Testis (tissue), 3 donors: ENCODE measurements around the gene SLC25A26. TPM values are rescaled to one million over a fixed set of nuclear protein-coding genes. Genes with fewer than 3 reads are reported as not detected.
A peak's percentile ranks its signal among the peaks of the same experiment; 100 is the strongest.

ENCODE experiments used
- DNase-seq: peaks from one replicate; pipeline ENCODE4 v3.0.0-alpha.2; 2019
- H3K27ac ChIP-seq, 2 donors: fragments of 200-600 bp; sonication (generic); one replicate each; pipeline ENCODE4 v1.5.1; 2019
- H3K27me3 ChIP-seq: fragments of 200-600 bp; sonication (generic); one replicate; pipeline ENCODE4 v1.5.1; 2019
- H3K36me3 ChIP-seq: fragments of 200-600 bp; sonication (generic); one replicate; pipeline ENCODE4 v1.5.1; 2017; ENCODE audit warnings: low read depth; ENCODE audit errors: missing control alignments
- H3K4me1 ChIP-seq: fragments of 200-600 bp; sonication (generic); one replicate; pipeline ENCODE4 v1.5.1; 2019
- H3K4me3 ChIP-seq, 2 donors: fragments of 200-600 bp; sonication (generic); one replicate each; pipeline ENCODE4 v1.5.1; 2017 to 2019
- H3K9me3 ChIP-seq: fragments of 200-600 bp; sonication (generic); one replicate; pipeline ENCODE4 v1.5.1; 2017
- POLR2A ChIP-seq: fragments of 450-650 bp; IDR thresholded peaks from one replicate; pipeline ENCODE4 v1.6.1; 2017; ENCODE audit warnings: antibody characterized with exemption, mild to moderate bottlenecking, moderate library complexity
- WGBS, 2 donors: methylation state at CpG; one replicate each; pipeline ENCODE4 v1.1.5; 2018; 5-methylcytosine and 5-hydroxymethylcytosine counted together
- intact Hi-C: fragments of 100-400 bp; cut with DNase I; formaldehyde crosslinking; loops from one replicate; pipeline ENCODE4 v1.15.1; 2023; ENCODE audit warnings: low total_unique reads
- polyA plus RNA-seq: library from polyadenylated mRNA; stranded (reverse); fragments of 350-450 nt; fragmentation: Illumina TruSeq; extraction: RNeasy Lipid Tissue Mini Kit (QIAGEN cat#74804); gene quantifications from one replicate; pipeline ENCODE4 v1.2.3, GENCODE V29; 2014; ENCODE audit warnings: low read depth, low replicate concordance; ENCODE audit not compliant: insufficient read depth
- total RNA-seq, 2 donors: library from RNA; depleted of rRNA; stranded (reverse); fragments of >200 nt; gene quantifications; one replicate each; pipeline ENCODE4 v1.2.3, GENCODE V29; 2016
- TF ChIP-seq, protein P1 (sequence below), 3 experiments: fragments of 450-650 bp in 2 of 3; fragments of 200-600 bp in 1 of 3; sonication (generic) in 1 of 3; IDR thresholded peaks; one replicate each; pipeline ENCODE4 v1.5.1; 2016 to 2019; ENCODE audit warnings: antibody characterized with exemption in 3 of 3, mild to moderate bottlenecking in 2 of 3, moderate library complexity in 1 of 3

SLC25A26 gene
- total and polyA plus RNA-seq, 3 donors from 2014 or later, result 29.7 to 30.5 (median 30.0) TPM

- H3K36me3 ChIP-seq, result no peaks in the 10 kb centered on the region
- TF ChIP-seq, protein P1, sequence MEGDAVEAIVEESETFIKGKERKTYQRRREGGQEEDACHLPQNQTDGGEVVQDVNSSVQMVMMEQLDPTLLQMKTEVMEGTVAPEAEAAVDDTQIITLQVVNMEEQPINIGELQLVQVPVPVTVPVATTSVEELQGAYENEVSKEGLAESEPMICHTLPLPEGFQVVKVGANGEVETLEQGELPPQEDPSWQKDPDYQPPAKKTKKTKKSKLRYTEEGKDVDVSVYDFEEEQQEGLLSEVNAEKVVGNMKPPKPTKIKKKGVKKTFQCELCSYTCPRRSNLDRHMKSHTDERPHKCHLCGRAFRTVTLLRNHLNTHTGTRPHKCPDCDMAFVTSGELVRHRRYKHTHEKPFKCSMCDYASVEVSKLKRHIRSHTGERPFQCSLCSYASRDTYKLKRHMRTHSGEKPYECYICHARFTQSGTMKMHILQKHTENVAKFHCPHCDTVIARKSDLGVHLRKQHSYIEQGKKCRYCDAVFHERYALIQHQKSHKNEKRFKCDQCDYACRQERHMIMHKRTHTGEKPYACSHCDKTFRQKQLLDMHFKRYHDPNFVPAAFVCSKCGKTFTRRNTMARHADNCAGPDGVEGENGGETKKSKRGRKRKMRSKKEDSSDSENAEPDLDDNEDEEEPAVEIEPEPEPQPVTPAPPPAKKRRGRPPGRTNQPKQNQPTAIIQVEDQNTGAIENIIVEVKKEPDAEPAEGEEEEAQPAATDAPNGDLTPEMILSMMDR (IDR thresholded peaks at IDR 0.05), result no peak
- no peak for TF ChIP-seq POLR2A
- 80% methylated on average over 13 of the region's 13 CpGs for WGBS, 2 donors
- H3K9me3 ChIP-seq, result no peaks in the 10 kb centered on the region
- no peaks in the 10 kb centered on the region for H3K27me3 ChIP-seq
- DNase-seq, result peak; percentile 14
- H3K4me3 ChIP-seq, result no peak overlapping the region
- H3K4me1 ChIP-seq, result peaks cover 6% of the 10 kb centered on the region
- intact Hi-C loops, result loop anchor here (10.0 kb wide), 1 partner anchor 411 kb away; no protein-coding TSS in a partner anchor
- peak overlapping the region in 1 of 2 donors; percentile 12 for H3K27ac ChIP-seq
Observed at GRCh38 chr3:66403323-66403990, 182.7 kb downstream of the SLC25A26 start.

DNA sequence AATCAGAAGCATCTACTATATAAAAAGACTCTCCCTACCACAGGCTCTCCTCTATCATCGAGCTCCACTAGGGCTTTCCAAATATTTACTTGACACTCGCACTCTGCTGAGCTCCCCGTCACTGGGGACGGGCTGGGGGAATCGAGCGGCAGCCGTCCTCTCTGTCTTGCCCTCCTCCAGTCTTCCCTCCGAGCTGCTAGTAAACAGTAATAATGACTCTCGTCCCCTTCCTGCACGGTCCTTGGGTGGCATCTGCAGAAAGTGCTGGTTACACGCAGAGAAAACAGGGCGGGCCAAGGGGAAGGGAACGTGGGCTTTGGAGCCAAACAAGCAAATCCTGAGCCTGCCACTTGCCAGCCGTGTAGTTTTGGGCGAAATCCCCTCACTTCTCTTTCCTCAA lies 183.4 kb downstream of the SLC25A26 start:
- TF ChIP-seq, protein P1 (IDR thresholded peaks at IDR 0.05), result no peak
- no peak for TF ChIP-seq POLR2A
- DNase-seq, result no peak
- no peaks in the 10 kb centered on the region for H3K9me3 ChIP-seq
- H3K4me1 ChIP-seq, result peaks cover 6% of the 10 kb centered on the region
- intact Hi-C loops, result loop anchor here (10.0 kb wide), 1 partner anchor 411 kb away; no protein-coding TSS in a partner anchor
- no peak overlapping the region for H3K4me3 ChIP-seq
- H3K36me3 ChIP-seq, result no peaks in the 10 kb centered on the region
- H3K27me3 ChIP-seq, result no peaks in the 10 kb centered on the region
- no peak overlapping the region for H3K27ac ChIP-seq
- WGBS, 2 donors, result 87 to 90% methylated on average over 15 of the region's 15 CpGs

DNA sequence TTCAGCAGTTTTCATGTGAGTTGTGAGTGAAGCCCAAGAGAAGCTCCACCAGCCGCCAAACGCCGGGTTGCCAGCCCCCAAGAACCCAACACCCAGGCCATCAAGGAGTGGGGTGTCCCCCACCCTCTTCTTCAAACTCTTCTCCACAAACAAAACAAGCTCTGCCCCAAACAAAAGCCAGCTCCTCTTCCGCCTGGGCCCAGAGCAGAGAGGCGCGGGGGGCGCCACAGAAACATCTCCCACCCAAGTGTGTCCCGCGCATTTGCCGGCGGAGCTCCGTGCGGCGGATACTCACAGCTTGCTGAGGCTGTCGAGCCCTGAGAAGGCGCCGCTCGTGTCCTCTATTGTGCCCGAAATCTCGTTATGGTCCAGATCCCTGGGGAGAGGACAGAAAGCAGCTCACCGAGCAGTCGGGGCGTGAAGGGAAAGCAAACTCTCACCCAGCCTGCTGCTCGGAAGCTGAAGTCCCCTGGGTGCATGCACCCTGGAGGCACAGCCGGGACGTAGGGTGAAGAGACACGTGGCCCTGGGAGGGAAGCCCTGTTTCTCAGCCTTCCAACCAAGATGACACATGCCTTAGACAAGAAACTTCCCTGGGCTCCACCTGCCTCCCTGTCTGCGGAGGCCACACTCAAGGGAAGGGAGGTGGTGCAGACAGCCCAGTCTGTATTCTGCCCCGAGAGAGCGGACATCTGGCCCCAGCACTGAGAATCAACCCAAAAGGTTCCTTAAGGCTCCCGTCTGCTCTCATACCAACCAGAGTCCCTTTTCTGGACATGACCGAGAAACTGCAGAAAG lies 184.3 kb downstream of the SLC25A26 start:
- WGBS, 2 donors, result 93 to 95% methylated on average over 32 of the region's 32 CpGs
- no peak overlapping the region for H3K27ac ChIP-seq
- TF ChIP-seq POLR2A, result no peak
- TF ChIP-seq, protein P1 (IDR thresholded peaks at IDR 0.05), result no peak

DNA sequence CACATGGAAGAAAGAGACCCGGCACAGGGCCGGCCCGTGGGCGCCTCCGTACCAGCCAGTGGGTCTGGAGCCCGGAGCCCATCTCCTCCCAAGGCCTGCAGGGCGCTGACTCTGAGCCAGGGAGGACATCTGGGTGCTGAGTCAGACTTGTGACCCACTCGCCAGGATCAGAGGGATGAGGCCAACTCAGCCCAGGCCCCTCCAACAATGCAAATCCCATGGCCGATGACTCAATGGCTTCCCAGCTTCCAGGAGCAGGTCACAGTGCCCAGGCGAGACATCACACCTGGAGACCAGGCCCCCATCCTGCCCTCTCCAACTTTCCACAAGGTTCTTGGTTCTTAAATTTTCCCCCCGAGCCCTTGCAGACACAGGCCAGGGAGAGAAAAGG lies 184.9 kb downstream of the SLC25A26 start:
- peaks cover 6% of the 10 kb centered on the region for H3K4me1 ChIP-seq
- intact Hi-C loops, result loop anchor here (10.0 kb wide), 1 partner anchor 409 kb away; no protein-coding TSS in a partner anchor
- no peaks in the 10 kb centered on the region for H3K36me3 ChIP-seq
- peak overlapping the region in 1 of 2 donors; percentile 8 for H3K27ac ChIP-seq
- H3K9me3 ChIP-seq, result no peaks in the 10 kb centered on the region
- DNase-seq, result no peak
- H3K27me3 ChIP-seq, result no peaks in the 10 kb centered on the region
- TF ChIP-seq, protein P1 (IDR thresholded peaks at IDR 0.05), result no peak
- no peak for TF ChIP-seq POLR2A
- WGBS, 2 donors, result 85 to 87% methylated on average over 11 of the region's 11 CpGs
- H3K4me3 ChIP-seq, result no peak overlapping the region

More for the DNA sequence above, 184.3 kb downstream of the SLC25A26 start:
- Histone ChIP-seq H3K36me3 (no peaks in the 10 kb centered on the region), H3K27me3 (no peaks in the 10 kb centered on the region), H3K4me1 (peaks cover 6% of the 10 kb centered on the region), H3K9me3 (no peaks in the 10 kb centered on the region), H3K4me3 (no peak overlapping the region)
- intact Hi-C loops, result loop anchor here (10.0 kb wide), 1 partner anchor 410 kb away; no protein-coding TSS in a partner anchor
- no peak for DNase-seq
